ENCODE data around the gene PAK4.

PAK4 gene

DNA sequence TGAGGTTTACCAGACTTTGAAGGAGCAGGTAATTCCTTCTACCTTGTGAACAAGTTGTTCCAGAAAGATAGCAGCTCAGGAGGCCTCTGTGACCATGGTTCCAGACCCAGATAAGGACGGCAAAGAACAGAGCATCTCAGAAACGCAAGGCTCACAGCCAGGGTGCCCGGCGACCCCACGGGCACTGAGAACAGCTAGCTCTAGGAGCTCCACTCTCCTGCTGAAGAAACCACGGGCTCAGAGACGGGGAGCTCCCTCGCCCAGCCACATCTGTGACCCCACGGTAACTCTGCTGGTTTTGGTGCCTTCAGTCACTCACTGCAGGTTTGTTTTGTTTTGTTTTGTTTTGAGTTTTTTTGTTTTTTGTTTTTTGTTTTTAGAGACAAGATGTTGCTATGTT lies 55.2 kb downstream of the PAK4 start:
- DNase-seq (ENCODE audit: low read depth) = no peak
- TF ChIP-seq, protein P1, sequence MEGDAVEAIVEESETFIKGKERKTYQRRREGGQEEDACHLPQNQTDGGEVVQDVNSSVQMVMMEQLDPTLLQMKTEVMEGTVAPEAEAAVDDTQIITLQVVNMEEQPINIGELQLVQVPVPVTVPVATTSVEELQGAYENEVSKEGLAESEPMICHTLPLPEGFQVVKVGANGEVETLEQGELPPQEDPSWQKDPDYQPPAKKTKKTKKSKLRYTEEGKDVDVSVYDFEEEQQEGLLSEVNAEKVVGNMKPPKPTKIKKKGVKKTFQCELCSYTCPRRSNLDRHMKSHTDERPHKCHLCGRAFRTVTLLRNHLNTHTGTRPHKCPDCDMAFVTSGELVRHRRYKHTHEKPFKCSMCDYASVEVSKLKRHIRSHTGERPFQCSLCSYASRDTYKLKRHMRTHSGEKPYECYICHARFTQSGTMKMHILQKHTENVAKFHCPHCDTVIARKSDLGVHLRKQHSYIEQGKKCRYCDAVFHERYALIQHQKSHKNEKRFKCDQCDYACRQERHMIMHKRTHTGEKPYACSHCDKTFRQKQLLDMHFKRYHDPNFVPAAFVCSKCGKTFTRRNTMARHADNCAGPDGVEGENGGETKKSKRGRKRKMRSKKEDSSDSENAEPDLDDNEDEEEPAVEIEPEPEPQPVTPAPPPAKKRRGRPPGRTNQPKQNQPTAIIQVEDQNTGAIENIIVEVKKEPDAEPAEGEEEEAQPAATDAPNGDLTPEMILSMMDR (conservative IDR thresholded peaks at IDR 0.05; ENCODE audit: control insufficient read depth, insufficient read depth, low read depth, low read length) = no peak

DNA sequence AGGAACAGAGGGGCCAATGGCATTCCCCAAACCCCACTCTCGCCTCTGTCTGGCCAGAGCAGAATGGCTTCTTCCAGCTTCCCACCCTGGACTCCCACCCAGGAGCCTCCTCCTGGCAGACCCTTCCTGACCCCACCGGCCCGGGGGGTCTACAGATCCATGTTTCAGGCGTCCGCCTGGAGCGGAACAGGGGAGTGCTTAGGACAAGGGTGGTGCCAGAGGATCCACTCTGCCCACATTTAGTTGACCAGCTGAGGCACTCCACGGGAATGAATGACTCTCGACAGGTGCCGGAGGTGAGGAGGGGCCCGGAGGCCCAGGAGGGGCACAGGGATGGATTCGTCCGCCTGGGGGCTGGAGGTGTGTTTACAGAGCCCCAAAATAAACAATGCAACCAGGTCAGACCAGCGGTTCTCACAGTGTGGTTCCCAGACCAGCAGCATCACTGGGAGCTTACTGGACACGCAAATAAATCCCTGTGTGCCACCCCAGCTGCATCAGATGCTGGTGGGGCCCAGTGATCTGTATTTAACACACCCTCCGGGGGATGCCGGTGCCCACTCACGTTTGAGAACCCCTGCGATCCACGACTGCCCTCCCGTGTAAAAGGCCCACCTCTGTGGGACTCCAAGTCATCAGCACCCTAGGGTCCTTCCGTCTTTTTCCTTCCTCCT lies 56.1 kb downstream of the PAK4 start:
- no peak for DNase-seq (ENCODE audit: low read depth)
- no peak overlapping the region for H3K4me3 ChIP-seq (ENCODE audit: control insufficient read depth, low read depth, low read length)
- TF ChIP-seq, protein P1 (conservative IDR thresholded peaks at IDR 0.05; ENCODE audit: control insufficient read depth, insufficient read depth, low read depth, low read length) = no peak

More for the DNA sequence above, 55.2 kb downstream of the PAK4 start:
- H3K4me3 ChIP-seq (ENCODE audit: control insufficient read depth, low read depth, low read length) = no peak overlapping the region

DNA sequence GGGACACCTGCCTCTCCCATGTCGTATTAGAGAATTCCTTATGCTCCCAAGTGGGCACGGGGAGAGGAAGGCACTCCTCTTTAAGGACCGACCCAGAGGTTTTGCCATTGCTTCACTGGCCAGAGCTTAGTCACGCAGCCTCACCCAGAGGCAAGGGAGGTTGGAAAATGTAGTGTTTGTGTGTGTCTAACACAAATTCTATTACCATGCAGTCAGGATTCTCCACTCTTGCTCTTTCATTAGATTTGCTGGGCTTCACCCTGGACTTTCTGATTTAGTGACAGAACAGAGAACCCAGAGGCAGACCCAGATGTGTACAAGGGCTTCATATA lies 56.6 kb downstream of the PAK4 start:
- DNase-seq (ENCODE audit: low read depth) = peak; percentile 22
- TF ChIP-seq, protein P1 (conservative IDR thresholded peaks at IDR 0.05; ENCODE audit: control insufficient read depth, insufficient read depth, low read depth, low read length) = no peak

DNA sequence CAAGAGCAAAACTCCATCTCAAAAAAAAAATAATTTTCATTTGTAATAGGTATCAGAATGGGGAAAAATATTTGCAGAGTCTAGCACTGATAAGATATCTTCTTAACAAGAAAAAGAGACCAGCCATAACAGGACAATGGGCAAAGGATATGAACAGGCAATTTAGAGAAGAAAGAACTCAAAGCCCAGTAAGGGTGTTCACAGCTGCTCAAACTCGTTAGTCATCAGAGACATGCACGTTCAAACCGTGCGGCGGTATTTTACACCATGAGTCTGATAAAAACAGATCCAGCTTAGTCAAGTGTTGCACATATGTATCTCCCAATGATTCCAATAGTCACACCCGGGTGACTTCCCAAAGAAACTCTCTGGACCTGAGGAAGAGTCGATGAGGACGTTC lies 57.5 kb downstream of the PAK4 start:
- TF ChIP-seq, protein P1 (conservative IDR thresholded peaks at IDR 0.05; ENCODE audit: control insufficient read depth, insufficient read depth, low read depth, low read length) = no peak
- no peak overlapping the region for H3K4me3 ChIP-seq (ENCODE audit: control insufficient read depth, low read depth, low read length)
- DNase-seq (ENCODE audit: low read depth) = peak; percentile 12

More for the DNA sequence above, 56.6 kb downstream of the PAK4 start:
- H3K4me3 ChIP-seq (ENCODE audit: control insufficient read depth, low read depth, low read length) = no peak overlapping the region

DNA sequence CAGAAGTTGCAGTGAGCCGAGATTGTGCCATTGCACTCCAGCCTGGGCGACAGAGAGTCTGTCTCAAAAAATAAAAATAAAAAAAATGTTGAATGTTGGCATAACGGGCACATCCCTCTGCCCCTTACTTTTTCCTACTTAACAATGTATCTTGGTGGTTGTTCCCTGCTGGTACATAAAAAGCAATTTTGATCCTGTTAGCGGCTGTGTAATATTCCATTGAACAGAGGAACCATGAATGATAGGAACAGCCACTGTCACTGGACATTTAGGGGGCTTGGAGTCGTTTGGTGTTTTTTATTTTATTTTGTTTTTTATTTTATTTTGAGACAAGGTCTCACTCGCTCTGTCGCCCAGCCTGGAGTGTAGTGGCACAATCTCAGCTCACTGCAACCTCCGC lies 60.8 kb downstream of the PAK4 start:
- H3K4me3 ChIP-seq (ENCODE audit: control insufficient read depth, low read depth, low read length) = no peak overlapping the region
- TF ChIP-seq, protein P1 (conservative IDR thresholded peaks at IDR 0.05; ENCODE audit: control insufficient read depth, insufficient read depth, low read depth, low read length) = no peak
- DNase-seq (ENCODE audit: low read depth) = no peak

DNA sequence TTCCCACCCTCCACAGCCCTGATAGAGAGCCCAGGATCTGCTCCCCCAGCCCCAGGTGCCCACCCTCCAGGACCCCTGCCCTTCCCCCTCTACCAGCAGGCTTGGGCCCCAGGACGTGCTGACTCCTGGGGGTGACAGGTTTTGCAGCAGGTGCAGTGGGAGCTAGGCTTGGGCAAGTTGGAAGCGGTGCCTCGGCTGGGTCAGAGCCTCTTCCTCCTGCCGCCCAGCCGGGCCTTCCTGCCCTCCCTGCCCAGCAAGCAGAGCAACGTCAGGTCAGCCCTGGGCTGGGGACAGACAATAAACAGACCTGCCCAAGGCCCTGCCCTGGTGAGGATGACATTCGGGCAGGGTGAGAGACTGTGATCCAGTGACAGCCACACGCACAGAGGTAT lies 62.0 kb downstream of the PAK4 start:
- no peak for DNase-seq (ENCODE audit: low read depth)
- TF ChIP-seq, protein P1 (conservative IDR thresholded peaks at IDR 0.05; ENCODE audit: control insufficient read depth, insufficient read depth, low read depth, low read length) = no peak
- no peak overlapping the region for H3K4me3 ChIP-seq (ENCODE audit: control insufficient read depth, low read depth, low read length)

DNA sequence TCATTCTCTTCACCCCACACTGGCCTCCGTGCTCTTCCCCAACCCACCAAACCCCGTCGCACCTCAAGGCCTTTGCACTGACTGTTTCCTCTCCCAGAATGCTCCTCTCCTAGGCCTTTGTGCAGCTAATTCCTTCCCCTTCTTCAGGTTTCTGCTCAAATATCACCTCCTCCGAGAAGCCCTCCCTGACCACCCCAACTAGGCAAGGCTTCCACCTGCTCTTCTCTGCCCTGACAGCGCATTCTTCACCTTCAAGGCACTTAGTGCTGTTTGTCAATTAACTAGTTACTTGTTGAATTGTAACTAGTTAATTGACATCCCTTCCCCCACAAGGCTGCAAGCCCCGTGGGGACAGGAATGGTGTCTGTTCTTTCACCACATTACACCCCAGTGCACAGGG lies 63.4 kb downstream of the PAK4 start:
- TF ChIP-seq, protein P1 (conservative IDR thresholded peaks at IDR 0.05; ENCODE audit: control insufficient read depth, insufficient read depth, low read depth, low read length) = no peak
- DNase-seq (ENCODE audit: low read depth) = no peak
- H3K4me3 ChIP-seq (ENCODE audit: control insufficient read depth, low read depth, low read length) = no peak overlapping the region
